ENCODE measurements around the gene ARHGAP26. TPM values are rescaled to one million over a fixed set of nuclear protein-coding genes. Genes with fewer than 3 reads are reported as not detected.

The ARHGAP26 gene
- total RNA-seq, 1 donor from 2014 or later, result 42.1 TPM

- no peak for TF ChIP-seq CTCF (IDR thresholded peaks at IDR 0.05)
- Histone ChIP-seq H3K27ac (no peak overlapping the region), H3K36me3 (no peaks in the 10 kb centered on the region), H3K27me3 (ENCODE audit: low read depth) (no peaks in the 10 kb centered on the region), H3K4me1 (peaks cover 41% of the 10 kb centered on the region), H3K4me3 (no peak overlapping the region), H3K9me3 (no peaks in the 10 kb centered on the region)
- no peak for ATAC-seq
- DNase-seq, result no peak
- intact Hi-C loops (cut with DNase I), result no loop called here
Observed at GRCh38 chr5:142746532-142747433, 23.4 kb upstream of the ARHGAP26 start.

GRCh38 chr5:142748132-142748531 lies 22.0 kb upstream of the ARHGAP26 start:
- H3K27me3 ChIP-seq (ENCODE audit: low read depth), result no peaks in the 10 kb centered on the region
- no peaks in the 10 kb centered on the region for H3K36me3 ChIP-seq
- no peak overlapping the region for H3K4me3 ChIP-seq
- DNase-seq (no peak), ATAC-seq (no peak)
- intact Hi-C loops (cut with DNase I), result no loop called here
- H3K9me3 ChIP-seq, result no peaks in the 10 kb centered on the region
- peaks cover 50% of the 10 kb centered on the region for H3K4me1 ChIP-seq
- H3K27ac ChIP-seq, result no peak overlapping the region
- no peak for TF ChIP-seq CTCF (IDR thresholded peaks at IDR 0.05)

- TF ChIP-seq CTCF (IDR thresholded peaks at IDR 0.05), result peak; percentile 66
- no peaks in the 10 kb centered on the region for H3K27me3 ChIP-seq (ENCODE audit: low read depth)
- H3K9me3 ChIP-seq, result no peaks in the 10 kb centered on the region
- intact Hi-C loops (cut with DNase I), result no loop called here
- H3K36me3 ChIP-seq, result no peaks in the 10 kb centered on the region
- peaks cover 50% of the 10 kb centered on the region for H3K4me1 ChIP-seq
- ATAC-seq (peak; percentile 71 to 74), DNase-seq (peak; percentile 62)
- H3K4me3 ChIP-seq, result no peak overlapping the region
- no peak overlapping the region for H3K27ac ChIP-seq
Observed at GRCh38 chr5:142748568-142749249, 21.5 kb upstream of the ARHGAP26 start.

GRCh38 chr5:142749321-142749720 lies 20.9 kb upstream of the ARHGAP26 start:
- no peak for DNase-seq
- intact Hi-C loops (cut with DNase I), result no loop called here
- Histone ChIP-seq H3K36me3 (no peaks in the 10 kb centered on the region), H3K27ac (no peak overlapping the region), H3K4me3 (no peak overlapping the region), H3K9me3 (no peaks in the 10 kb centered on the region), H3K4me1 (peaks cover 54% of the 10 kb centered on the region), H3K27me3 (ENCODE audit: low read depth) (no peaks in the 10 kb centered on the region)
- peak in 1 of 2 donors; percentile 54 for ATAC-seq
- no peak for TF ChIP-seq CTCF (IDR thresholded peaks at IDR 0.05)

GRCh38 chr5:142753116-142753631 lies 17.0 kb upstream of the ARHGAP26 start:
- no peaks in the 10 kb centered on the region for H3K27me3 ChIP-seq (ENCODE audit: low read depth)
- H3K9me3 ChIP-seq, result no peaks in the 10 kb centered on the region
- TF ChIP-seq CTCF (IDR thresholded peaks at IDR 0.05), result no peak
- H3K27ac ChIP-seq, result peak overlapping the region; percentile 71
- no peak overlapping the region for H3K4me3 ChIP-seq
- no peaks in the 10 kb centered on the region for H3K36me3 ChIP-seq
- H3K4me1 ChIP-seq, result peaks cover 45% of the 10 kb centered on the region
- intact Hi-C loops (cut with DNase I), result no loop called here
- peak; percentile 61 for DNase-seq
- peak; percentile 66 to 77 for ATAC-seq
